HG03159 (cell line): ENCODE data around the gene ATP6V1B1.

Experiments
- ATAC-seq: cut with Tn5 transposase; IDR thresholded peaks from one replicate; pipeline ENCODE4 v1.9.1; 2021; ENCODE audit warnings: mild to moderate bottlenecking, moderate library complexity; ENCODE audit not compliant: unreplicated experiment

Gene ATP6V1B1

DNA sequence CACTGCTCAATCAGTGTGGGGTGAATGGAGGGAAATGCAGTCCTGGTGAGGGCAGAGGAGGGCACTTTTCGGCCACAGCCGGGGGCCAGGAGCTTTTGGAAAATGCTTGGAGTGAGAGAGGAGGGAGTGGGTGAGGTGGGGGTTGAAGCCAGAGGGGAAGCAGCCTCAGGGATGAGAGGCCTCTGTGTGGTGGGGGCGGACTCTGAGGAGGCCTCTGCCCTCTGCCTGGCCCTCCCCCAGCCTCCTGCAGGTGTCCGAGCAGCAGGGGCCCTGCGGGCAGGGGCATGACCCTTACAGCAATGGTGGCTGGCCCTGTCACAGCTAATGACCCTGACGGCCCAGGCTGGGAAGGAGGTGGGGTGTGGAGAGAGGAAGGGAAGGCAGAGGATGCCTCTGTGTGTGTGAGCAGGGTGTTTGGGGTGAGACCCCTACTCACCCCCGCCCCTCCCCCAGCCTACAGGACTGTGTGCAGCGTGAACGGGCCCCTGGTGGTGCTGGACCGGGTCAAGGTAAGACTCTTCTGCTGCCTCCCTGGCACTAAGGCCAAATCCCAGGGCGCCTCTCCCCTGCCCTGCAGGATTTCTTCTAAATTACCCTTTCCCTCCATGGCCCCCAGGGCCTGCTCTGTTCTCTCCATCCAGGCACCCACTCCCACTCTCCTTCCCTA lies 7.6 kb downstream of the ATP6V1B1 start:
- ATAC-seq: no peak

DNA sequence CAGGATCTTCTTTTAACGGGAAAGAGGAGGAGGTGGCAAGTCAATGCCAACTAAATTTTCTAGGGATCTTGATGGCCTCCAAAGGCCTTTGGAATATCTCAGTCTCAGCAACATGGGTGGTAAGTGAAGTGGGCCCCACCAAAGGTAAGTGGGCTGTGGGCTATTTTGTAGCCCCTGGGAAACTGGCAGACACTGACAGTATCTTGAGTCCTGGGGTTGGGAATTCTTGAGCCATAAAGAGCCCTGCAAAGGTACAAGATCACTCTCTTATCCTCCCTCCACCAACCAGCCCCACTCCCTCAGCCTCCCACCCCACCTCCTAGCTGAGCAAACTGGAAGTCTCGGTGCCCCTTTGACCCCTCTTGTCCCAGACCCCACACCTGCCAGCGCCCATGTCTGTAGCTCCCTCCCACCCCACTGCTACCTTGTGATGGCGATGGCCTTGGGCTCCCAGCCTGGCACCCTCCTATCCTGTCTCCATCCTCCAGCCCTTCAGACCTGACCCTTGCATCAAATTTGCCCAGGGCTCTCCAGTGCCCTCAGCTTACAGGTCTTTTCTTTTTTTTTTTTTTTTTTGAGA lies 8.5 kb downstream of the ATP6V1B1 start:
- no peak for ATAC-seq

DNA sequence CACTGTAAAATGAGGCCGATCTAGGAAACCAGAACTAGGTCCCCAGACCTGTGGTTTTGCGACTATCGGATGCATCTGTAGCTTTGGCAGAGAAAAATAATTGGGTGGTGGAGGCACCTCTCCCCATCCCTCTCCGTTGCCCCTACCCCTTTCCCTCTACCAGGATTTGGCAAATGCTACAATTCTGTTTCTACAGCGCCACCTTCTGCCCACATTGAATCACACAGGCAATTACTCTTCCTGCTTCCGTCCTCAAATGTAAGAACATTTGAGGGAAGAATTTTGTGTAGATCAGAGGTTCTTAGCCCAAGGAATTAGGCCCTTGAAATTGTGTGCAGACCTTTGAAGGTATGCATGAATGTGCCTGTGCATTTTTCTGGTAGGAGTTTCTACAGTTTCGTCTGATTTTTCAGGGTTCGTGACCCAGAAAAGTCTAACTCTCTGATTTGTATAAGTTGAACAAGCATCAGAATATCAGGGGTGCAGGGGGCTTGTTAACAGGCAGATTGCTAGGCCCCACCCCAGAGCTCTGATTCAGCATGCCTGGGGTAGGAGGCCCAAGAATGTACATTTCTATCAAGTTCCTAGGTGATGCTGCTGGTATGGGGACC lies 11.2 kb downstream of the ATP6V1B1 start:
- no peak for ATAC-seq

DNA sequence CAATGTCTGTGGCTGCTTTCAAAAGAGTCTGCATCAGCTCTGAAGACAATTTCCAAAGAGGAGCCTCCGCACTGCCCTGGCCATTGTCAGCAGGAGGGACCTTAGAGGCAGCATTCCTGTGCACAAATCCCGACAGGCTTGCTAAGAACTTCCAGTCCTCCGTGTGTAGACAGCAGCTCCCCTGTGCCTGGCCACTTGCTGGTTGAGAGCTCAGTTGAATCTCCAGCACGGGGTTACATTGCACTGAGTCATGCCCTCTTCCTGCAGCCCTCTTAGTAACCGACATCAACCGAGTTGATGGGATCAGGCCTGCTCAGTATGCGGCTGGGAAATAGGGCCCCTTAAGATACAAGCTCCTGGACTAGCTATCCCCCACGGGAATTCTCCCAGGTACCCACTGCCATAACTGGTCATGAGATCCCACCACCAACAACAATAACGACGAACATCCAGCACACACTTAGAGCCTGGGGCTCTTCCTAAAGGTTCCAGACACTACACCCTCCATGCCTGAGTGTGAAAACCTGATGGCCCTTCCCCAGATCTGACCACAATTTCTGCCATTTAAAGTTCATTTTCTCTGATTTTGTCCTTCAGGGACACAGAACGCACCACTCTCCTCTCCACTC lies 12.0 kb downstream of the ATP6V1B1 start:
- ATAC-seq: no peak

DNA sequence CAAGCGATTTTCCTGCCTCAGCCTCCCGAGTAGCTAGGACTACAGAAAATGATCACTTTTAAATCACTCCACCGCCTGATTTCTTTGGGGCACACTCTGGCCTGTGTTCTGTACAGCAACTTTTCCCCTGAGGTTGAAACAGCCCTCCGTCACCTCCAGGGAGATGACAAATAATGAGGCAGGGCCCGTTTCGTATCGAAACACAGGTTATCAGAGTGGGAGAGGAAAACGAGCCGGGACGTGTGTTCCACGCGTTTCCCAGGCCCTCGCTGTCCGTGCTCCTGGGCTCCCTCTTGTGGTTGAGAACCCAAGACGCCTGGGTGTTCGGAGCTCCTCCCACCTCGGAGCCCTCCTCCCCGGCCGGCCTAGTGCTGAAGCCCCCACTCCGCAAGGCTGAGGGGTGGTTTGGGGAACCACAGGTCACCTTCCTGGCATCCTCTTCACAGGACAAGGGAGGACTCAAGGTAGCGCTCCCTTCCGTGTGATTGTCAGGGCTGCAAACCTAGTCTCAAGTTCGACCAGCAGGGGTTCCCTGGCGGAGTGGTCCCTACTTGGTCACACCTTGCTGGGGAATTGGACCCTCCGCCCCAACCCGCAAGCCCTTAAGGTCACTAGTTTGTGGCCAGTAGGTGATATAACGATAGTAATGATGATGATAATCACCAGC lies 12.8 kb downstream of the ATP6V1B1 start:
- ATAC-seq: peak; percentile 92

DNA sequence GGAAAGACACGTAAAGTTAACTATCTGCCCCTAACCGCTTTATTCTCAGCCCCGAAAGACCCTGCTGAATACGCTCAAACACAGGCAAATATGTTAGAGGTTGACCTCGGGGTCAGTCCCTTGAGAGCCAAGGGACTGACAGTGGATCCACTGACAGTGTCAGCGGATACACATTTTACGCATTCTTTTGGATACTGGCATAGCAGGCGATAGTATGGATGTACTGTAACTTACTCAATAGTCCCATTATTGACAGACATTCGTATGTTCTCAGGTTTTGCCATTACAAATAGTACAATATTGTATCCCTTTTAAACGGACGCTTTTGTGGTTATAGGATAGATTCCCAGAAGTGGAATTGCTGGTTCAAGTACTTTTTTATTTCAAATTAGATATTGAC lies 13.4 kb downstream of the ATP6V1B1 start:
- no peak for ATAC-seq

DNA sequence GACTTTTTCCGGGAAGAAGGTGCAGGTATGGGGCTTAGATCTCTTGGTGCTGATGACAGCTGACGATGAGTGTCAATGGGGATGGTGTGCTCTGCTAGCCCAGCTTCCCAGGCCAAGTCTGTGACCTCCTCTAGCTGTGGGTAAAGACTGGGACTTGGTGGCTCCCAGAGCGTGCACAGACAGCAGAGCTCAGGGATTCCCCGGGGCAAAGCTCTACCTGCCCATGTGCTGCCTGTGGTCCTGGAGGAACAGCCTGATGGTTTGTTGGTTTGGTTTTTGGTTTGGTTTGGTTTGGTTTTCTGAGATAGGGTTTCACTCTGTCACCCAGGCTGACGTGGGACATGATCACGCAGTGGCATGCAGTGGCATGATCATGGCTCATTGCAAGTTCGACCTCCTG lies 19.2 kb downstream of the ATP6V1B1 start:
- ATAC-seq: no peak

DNA sequence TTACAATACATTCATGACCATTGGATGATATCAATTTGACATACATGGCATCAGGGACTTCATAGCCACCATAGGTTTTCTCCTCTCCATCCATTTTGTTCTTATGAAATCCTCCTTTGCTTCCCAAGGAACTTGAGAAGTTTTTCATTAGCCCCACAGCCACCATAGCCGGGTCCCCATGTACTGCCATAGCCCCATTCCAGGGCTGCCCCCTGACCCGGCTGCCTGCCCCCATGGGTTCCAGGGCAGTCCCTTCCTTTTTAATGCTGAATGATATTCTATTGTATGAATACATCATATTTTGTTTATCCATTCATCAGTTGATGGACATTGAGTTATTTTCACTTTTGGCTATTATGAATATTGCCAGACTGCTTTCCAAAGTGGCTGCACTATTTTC lies 20.4 kb downstream of the ATP6V1B1 start:
- ATAC-seq: no peak

DNA sequence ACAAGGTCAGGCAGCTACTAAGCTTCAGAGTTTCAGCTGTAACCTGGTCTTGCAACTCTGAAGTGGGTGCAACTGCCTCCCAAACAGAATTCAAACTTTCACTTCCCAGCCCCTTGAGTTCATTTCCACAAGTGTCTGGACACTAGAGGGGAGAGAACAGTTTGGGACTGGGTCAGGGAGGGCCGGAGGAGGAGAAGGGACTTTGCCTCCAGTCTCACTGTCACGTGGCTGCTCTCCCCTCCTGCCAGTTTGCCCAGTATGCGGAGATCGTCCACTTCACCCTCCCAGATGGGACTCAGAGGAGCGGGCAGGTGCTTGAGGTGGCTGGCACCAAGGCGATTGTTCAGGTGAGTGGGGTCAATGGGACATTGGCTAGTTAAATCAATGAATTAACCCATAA lies 22.1 kb downstream of the ATP6V1B1 start:
- ATAC-seq: no peak

DNA sequence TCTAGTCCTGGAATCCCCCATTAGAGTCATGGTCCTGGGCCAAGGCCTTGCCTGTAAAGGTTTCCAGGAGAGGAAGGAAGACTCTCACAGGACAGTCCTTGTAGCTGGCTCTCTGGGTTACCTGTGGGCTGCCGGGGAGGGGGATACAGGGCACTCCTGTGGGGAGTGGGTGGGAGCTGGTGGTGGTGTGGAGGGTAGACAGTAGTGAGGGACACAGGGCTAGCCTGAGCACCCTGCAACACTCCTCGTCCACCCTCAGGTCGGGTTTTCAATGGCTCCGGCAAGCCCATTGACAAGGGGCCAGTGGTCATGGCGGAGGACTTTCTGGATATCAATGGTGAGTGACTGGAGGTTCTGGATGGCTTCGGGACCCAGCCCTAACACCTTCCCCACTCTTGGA lies 23.1 kb downstream of the ATP6V1B1 start:
- no peak for ATAC-seq

DNA sequence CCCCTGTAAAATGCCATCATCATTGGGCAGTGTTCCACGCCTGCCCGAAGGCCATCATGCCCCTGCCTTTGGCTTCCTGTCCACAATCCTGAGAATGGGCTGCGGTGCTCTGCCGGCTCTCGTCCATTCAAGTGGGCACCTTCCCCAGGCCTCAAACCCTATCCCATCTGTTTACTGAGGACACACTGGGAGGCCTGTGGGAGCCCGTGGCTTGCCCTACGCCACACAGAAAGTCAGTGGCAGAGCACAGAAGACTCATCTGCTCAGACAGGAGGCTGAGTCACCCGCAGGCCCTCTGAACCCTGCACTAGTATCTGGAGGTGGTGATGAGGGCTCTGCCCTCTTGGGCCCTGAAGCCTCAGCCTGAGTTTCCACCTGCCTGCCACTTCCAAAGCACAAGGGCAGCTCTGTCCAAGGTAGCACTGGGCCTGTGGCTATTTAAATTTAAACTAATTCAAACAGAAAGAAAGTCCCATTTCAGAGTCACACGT lies 23.6 kb downstream of the ATP6V1B1 start:
- no peak for ATAC-seq

DNA sequence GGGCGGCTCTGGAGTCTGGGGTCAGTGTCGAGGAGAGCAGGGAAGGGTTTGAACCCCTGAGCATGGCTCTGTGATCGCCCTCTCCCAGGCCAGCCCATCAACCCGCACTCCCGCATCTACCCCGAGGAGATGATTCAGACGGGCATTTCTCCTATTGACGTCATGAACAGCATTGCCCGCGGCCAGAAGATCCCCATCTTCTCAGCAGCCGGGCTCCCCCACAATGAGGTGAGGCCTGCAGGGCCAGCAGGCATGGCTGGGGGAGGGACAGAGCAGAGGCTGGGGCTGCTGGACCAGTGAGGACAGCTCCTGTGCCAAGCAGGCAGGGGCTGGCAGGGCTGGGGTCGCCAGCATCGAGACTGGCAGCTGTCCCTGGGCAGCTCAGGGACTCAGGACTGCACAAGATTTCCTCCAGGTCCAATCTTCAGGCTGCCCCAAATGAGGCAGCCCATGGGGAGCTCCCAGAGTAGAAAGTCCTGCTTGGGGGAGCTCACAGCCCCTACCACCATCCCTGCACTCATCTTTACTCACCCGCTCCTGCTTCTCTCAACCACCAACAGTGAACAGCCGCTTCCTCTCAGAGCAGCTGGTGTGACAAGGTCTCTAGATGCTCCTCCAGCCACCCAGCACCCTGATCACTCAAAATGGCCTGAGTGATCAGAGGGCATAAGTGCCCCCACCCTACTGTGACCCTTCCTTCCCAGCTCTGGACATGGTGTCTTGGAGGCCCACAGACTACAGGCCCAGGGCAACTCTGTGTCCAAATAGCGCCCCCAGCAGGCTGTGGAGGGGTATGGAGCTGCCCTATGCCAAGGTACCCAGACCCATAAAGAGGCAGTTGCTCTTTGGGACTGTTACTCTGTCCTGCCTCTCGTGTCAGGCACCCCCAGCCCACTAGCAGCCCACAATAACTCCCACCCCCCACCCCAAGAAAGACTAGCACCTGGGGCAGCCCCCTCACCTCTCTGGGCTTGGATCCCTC lies 24.4 kb downstream of the ATP6V1B1 start:
- no peak for ATAC-seq

DNA sequence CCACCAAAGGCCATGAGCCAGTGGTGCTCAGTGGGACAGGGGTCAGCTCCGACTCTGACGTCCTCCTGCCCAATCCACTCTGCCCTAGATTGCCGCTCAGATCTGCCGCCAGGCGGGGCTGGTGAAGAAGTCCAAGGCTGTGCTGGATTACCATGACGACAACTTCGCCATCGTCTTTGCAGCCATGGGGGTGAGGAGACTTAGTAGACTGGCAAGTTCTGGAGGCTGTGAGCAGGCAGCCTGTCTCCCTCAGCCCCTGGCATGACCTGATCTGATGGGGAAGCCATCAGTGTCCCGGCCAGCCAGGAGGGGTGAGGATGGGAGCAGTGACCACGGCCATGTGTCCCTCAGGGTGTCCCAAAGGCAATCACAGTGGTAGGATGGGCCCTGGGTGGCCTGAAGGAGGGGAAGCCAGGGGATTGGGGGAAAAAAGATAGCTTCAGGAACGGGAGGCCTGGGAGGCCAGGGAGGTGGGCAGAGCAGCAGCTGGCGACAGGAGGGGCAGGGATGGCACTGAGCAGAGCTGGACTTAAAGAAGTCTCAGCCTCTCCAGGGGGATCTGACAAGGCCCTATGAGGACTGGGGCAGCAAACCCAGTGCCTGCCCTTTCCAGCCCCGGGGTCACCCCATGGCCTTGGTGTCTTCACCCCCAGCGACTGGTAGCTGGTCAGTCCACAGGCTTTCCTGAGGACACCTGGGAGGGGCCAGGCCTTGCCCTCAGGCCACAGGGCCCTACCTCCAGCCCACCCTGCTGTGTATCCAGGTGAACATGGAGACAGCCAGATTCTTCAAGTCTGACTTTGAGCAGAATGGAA lies 25.3 kb downstream of the ATP6V1B1 start:
- ATAC-seq: no peak

DNA sequence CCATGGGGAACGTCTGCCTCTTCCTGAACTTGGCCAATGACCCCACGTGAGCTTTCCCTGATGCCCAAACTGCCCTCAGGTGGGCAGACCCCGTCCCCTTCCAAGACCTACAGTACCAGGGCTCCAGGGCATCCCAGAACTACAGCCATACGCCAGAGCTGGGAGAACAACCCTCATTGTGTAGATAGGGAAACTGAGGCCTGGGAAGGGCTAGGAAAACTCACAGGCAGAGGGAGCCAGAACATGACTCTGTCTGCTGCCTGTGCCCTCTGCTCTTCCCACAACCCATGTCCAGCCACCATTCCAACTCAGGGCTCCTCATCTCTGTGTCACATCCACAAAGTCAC lies 25.9 kb downstream of the ATP6V1B1 start:
- no peak for ATAC-seq

DNA sequence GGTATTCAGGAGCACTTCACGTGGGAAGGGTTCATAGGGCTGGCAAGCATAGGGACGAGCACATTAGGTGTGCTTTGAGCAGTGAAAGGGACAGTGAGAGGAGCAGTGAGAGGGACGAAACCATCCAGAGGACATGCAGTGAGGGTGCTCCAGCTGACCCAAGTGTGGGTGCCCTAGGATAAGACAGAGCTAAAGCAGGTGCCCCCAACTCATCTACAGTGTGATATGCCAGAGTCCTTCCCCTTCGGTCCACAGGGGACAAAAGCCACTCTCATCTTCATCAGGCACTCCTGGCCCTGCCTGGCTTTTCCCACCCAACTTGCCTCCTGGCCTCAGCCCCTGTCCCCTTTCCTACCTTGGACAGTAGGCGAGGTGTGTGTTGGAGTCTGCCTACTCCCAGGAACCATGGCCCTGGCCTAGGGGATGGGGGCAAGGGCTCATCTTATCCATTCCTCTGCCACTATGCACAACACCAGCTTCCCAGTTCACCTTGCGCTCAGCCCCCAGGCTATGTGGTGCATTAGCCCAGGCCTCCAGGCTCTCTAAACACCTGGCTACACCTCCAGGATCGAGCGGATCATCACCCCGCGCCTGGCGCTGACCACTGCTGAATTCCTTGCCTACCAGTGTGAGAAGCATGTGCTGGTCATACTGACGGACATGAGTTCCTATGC lies 26.6 kb downstream of the ATP6V1B1 start:
- no peak for ATAC-seq

DNA sequence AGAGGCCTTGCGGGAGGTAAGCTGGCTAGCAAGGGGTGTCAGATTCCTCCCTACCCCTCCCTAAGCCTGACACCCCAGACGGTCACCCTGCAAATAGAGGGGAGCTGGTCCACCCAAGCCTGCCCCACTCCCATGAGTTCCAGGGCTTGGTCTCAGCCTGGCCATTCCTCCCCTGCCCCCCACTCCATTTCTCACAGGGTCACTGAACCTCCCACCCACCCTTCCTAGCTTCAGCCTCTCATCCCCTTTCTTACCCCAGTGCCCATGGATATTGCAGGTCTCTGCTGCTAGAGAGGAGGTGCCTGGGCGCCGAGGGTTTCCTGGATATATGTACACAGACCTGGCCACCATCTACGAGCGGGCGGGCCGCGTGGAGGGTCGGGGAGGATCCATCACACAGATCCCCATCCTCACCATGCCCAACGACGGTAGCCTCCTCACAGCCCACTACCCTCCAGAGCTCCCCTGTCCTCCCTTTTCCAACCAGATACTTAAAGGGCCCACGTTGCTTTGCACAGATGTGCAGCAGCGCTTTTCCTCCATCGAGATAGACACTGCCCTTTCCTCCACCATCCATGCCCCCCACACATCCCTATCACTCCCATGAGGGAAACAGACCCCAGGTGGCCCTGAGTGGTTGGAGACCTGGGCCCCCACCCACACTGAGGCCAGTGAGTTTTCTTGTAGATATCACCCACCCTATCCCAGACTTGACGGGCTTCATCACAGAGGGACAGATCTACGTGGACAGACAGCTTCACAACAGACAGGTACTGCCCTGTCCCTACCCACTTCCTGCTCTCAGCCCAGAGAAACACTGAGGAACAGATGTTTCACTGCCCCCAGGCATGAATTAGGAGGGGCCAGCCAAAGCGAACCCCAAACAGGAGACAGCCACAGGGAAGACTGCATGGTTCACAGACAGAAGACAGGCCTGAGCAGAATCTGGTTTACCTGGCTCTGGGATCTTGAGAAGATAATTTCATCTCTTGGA lies 27.5 kb downstream of the ATP6V1B1 start:
- ATAC-seq: no peak

DNA sequence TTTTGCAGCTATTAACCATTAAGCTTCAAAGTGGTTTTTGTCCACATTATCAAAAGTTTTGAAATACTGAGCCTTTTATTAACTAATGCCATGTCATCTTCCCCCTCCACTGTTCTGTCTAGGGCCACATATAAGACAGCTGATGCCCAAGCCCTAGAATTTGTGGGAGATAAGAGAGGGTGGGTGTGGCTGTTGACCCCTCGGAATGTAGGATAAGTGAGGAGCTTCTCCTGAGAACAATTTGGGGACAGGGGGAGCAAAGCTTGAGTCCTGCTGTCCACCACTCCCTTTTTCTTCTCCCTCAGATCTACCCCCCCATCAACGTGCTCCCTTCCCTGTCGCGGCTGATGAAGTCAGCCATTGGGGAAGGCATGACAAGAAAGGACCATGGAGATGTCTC lies 28.4 kb downstream of the ATP6V1B1 start:
- ATAC-seq: no peak
